HG03196 (cell line): ENCODE results near the gene GPR150.

Experiments
- ATAC-seq: cut with Tn5 transposase; IDR thresholded peaks from one replicate; pipeline ENCODE4 v1.9.1; 2021; ENCODE audit not compliant: unreplicated experiment

Gene GPR150

DNA sequence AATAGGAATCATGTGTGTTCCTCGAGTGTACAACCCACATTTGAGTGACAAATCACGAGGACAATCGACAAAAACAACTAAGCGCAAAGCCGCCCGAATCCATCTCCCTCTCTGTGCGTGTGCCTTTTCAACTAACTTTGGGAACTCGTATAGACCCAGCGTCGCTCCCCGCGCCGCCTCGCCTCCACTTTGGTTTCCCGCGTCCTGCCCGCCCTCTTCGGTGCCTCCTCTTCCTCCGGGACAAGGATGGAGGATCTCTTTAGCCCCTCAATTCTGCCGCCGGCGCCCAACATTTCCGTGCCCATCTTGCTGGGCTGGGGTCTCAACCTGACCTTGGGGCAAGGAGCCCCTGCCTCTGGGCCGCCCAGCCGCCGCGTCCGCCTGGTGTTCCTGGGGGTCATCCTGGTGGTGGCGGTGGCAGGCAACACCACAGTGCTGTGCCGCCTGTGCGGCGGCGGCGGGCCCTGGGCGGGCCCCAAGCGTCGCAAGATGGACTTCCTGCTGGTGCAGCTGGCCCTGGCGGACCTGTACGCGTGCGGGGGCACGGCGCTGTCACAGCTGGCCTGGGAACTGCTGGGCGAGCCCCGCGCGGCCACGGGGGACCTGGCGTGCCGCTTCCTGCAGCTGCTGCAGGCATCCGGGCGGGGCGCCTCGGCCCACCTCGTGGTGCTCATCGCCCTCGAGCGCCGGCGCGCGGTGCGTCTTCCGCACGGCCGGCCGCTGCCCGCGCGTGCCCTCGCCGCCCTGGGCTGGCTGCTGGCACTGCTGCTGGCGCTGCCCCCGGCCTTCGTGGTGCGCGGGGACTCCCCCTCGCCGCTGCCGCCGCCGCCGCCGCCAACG, at the start of gene GPR150:
TSS of gene GPR150 (plus strand) at position 58 of the 840 bp plus-strand sequence. CDS start at position 247, 189 bp downstream.
- ATAC-seq, result peak; percentile 60

DNA sequence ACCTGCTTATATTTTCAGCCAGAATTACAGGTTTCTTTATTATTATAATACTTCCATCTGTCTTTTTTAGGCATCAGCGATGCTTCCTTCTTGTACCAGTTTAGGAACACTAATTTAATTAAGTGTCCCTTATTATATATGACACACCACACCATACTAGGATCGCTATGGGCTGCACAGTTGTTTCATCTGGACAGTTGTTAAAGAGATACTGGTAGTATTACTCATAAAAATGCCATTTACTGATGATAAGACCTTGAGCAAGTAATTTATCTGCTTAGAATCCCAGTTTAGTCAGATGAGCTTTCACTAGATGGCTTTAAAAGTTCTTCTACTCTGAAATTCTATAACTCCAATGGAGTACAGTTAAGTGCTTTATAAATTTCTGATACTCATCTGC, 47.9 kb upstream of the GPR150 start:
- ATAC-seq, result no peak

DNA sequence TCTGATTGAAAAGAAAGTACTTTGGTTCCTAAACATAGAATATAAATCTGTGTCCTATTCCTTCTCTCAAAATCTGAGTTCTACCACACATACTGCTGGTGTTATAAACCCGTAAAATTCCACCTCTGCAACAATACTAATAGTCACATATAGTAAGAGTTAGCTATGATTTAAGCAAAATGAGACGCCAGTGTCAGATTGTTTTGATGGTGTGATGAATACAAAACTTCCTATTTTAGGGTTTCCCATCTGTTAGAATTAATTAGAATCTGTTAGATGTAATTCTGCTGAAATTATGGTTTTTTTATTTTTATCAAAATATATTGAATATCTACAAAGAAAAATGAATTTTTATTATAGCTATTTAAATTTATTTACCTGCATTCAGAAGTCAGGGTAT, 38.3 kb upstream of the GPR150 start:
- no peak for ATAC-seq

DNA sequence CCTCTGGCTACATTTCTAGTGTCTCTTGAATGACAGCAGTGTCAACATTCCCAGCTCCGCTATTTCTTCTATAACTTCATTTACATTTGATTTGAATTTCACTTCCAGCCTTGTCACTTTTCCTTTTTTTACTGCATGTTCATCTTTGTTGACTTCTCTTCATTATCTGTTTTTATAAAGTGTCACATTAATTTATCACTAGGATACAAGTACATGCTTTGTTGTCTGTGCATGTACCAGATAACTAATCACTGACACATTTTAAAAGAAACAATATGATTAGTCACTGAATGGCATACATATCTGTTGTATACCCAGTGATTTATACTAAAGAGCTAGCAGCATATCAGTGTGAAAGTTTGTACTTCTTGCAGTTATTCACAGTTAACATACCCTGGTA, 35.9 kb upstream of the GPR150 start:
- no peak for ATAC-seq

DNA sequence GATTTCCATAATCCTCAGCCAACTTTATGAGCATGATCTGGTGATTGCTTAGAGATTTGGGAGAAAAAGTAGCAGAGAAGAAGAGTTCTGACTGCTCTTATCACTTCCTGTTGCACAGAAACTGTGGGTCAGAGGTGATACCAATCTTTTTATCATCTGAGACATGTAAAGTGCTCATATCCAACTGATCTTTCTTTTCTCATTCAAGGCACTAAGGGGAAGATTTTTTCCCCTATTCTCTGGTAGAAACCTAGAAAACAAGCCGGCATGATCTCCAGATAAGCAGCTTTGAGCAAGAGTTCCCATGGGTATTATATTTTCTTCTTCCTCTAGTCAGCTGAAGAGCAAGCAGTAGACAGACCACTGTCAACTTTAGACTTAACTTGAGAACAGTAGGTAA, 29.0 kb upstream of the GPR150 start:
- no peak for ATAC-seq

DNA sequence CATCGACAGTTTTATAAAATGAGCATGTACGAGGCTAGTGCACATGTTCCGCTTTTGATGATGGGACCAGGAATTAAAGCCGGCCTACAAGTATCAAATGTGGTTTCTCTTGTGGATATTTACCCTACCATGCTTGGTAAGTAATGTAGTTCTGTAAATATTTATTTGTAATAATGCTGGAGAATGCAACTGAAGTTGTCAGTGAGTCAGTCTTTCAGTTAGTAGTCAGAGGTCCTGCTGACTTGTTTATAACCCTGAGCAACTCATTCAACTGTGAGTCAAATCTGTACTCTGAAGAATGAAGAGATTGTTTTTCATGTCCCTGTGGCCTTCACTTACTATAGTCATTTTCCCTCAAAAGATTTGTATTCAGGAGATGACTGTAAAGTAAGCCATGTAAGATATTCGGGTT, 28.4 kb upstream of the GPR150 start:
- peak; percentile 89 for ATAC-seq

DNA sequence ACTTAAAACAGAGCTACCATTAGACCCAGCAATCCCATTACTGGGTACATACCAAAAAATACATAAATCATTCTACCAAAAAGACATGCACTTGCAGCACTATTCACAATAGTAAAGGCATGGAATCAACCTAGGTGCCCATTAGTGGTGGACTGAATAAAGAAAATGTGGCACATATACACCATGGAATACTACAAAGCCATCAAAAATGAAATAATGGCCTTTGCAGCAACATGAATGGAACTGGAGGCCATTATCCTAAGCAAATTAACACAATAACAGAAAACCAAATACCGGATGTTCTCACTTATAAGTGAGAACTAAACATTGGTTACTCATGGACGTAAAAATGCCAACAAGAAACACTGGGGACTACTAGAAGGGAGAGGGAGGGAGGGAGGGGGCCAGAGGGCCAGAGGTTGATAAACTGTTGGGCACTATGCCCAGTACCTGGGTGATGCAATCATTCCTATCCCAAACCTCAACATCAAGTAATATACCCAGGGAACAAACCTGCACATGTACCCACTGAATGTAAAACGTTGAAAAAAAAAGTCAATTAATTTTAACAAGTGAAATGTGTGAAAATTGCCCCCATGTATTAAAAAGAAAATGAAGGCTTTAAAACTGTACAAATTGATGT, 24.5 kb upstream of the GPR150 start:
- ATAC-seq, result no peak

DNA sequence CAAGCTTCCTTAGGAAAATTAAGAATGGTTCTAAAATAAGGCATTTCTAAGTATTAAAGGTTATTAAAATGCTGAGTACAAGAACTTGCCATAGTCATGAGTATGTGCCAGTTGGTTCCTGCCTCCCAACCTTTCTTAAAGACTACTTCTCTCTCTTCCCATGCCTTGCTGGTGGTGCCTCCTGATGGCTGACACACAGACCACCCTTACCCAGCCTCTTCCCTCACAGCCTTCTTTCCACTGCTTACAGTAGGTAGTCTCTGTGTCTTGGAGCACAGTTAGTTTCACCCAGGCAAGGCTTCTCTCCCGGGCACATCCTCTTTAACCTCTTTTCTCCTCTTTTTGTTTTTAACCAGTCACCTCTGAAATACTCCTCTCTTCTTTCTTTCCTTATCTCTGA, 20.6 kb upstream of the GPR150 start:
- no peak for ATAC-seq

DNA sequence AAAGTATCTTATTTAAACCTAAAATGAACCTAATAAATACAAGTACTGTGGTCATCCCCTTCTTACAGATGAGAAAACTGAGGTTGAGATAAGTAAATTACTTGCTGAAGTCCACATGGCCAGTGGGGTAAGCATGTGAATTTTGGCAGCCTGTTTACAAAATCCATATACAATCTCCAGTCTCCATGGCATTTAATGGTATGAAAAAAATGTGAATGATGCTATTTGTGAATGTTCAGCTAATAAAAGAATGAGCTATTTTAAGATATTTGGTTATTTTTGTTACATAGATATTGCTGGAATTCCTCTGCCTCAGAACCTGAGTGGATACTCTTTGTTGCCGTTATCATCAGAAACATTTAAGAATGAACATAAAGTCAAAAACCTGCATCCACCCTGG, 19.3 kb upstream of the GPR150 start:
- no peak for ATAC-seq

DNA sequence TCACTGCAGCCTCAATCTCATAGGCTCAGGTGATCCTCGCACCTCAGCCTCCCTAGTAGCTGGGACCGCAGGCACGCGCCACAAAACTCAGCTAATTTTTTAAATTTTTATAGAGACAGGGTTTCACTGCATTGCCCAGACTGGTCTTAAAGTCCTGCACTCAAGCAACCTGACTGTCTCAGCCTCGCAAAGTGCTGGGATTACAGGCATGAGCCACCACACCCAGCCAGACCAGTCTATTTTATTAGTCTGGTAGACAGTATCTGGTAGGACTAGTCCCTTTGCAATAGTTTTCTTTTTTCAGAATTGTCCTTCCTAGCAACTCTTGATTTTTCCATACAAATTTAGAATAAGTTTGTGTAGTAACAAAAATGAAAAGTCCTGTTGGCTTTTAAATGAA, 14.1 kb upstream of the GPR150 start:
- no peak for ATAC-seq

DNA sequence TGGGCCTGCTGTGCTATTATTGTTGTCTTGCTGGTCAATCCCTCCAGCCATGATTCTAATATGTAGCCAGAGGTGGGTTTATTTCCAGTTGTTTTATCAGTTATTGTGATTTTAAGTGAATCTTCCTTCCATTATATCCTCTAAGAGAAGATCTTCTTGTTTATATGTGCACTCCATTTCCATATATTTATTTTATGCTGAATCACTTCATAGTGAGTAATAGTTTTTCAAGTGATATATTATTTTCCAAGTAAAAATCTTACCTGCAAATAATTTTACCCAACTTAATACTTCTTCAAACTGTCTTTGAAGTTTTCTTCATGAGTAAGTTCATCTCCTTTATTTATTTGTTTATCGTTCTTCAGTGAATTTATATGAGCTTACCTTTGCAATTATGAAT, 13.5 kb upstream of the GPR150 start:
- ATAC-seq, result no peak

DNA sequence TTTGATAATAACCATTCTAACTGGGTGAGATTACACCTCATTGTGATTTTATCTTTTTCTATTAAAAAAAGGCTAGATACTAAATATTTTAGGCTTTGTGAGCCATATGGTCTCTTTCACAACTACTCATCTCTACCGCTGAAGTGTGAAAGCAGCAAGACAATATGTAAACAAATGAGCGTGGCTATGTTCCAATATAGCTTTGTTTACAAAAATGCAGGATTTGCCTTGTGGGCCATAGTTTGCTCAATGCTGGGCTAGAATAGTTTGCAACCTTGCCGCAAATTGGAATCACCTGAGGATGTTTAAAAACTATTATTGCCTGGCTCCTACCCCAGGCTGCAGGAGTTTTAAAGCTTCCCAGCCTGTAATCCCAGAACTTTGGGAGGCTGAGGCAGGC, 10.2 kb upstream of the GPR150 start:
- ATAC-seq, result no peak

DNA sequence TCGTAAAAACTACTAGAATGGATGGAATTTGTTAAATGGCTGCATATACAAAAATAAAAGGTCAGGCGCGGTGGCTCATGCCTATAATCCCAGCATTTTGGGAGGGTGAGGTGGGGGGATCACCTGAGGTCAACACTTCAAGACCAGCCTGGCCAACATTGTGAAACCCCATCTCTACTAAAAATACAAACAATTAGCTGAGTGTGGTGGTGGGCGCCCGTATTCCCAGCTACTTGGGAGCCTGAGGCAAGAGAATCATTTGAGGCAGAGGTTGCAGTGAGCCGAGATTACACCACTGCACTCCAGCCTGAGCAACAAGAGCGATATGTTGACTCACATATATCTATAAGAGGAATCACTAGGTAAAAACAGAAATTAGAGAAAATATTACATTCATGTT, 9.3 kb upstream of the GPR150 start:
- no peak for ATAC-seq

DNA sequence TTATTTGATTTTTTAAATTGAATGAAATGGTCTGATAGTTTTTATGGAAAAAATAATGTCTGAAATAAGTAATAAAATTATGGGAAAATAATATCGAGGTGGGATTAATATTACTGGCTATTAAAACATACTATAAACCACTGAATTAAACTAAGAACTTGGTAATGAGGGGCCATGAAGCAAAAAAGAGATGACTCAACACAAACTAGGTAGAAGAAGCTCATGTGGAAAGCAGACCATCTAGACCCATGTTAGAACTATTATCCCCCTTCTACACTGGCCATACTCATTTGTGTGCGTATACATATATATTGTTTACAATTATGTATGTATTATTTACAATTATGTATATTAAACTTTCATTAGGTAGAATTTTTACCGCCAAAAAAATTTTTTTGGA, 8.5 kb upstream of the GPR150 start:
- ATAC-seq, result no peak

DNA sequence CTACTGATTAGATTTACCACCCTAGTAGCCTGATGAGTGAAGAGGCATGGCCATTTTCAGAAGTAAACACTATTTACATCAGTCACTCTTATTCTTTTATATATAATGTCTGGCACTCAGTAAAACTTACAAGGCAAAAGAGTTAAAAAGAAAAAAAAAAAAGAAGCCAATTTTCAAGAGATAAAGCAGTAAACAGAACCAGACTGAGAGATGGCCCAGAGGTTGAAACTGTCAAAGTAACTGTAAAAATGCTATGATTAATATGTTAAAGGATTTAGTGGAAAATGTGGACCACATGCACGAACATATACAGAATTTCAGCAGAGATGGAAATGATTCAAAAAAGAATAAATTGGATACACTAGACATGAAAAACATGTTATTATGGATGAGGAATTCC, 6.4 kb upstream of the GPR150 start:
- no peak for ATAC-seq

DNA sequence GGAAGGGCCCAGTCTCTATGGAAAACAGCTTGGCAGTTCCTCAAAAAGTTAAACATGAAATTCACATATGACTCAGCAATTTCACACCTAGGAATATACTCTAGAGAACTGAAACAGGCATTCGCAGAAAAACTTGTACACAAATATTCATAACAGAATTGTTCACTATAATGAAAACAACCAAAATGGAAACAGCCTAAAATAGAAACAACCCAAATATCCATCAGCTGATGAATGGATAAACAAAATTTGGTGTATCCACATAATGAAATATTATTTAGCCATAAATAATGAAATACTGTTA, 4.8 kb upstream of the GPR150 start:
- ATAC-seq, result no peak

DNA sequence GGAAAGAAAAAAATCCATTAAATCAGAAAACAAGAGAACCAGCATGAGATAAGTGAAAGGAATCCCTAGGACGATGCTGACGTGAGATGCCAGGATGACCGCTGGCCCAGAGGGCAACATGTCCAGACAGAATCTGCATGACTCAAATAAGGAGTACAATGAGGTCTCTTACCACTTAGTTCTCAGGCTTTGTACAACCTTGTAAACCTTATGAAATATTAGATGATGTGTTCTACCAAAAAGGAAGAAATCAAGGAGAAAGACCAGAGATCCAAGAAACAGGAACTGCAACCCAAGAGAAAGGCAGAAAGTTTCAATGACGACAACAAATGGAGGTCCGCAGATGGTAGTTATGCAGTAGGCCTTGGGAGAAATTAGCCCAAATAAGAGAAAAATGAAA, 2.8 kb upstream of the GPR150 start:
- ATAC-seq, result no peak

DNA sequence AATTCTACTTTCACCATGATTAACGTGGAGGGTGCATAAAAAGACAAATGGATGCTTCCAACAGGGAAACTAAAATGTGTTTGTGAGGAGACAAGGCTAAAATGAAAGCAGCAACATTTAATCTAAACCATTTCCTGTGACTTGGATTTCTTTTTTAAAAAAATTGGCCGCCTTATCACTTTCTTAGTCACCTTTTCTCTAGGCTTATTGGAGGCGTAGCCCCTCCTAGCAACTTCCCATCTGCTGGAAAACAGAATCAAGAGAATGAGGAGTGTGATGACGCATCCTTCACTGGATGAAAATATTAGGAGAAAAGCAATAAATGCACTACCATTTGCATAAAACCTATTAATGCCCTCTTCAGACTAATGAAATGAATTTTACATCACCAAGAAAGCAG, 791 bp upstream of the GPR150 start:
- no peak for ATAC-seq

DNA sequence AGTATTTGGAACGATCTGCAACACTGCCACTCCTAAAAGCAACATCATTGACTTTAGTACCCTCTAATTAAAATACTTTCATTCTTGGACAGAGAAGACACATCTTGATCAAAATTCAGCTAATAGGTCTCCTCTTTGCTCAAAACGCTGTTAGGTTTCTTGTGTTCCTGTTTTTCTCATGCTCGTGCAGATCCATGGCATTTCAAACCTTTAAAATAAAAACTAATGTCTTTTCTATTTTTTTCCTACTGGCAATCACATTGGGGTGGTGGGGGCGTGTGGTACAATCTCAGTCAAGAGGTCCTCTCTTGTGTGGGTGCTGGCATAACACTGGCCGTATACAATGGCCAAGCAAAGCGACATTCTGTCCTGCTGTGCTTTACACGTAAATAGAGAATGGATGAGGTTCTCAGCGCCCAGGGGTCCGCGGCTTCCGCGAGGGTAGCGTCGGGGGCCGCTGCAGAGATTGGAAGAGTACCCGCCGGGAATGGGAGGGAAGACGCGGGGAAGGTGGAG, 315 bp upstream of the GPR150 start:
- ATAC-seq, result no peak

DNA sequence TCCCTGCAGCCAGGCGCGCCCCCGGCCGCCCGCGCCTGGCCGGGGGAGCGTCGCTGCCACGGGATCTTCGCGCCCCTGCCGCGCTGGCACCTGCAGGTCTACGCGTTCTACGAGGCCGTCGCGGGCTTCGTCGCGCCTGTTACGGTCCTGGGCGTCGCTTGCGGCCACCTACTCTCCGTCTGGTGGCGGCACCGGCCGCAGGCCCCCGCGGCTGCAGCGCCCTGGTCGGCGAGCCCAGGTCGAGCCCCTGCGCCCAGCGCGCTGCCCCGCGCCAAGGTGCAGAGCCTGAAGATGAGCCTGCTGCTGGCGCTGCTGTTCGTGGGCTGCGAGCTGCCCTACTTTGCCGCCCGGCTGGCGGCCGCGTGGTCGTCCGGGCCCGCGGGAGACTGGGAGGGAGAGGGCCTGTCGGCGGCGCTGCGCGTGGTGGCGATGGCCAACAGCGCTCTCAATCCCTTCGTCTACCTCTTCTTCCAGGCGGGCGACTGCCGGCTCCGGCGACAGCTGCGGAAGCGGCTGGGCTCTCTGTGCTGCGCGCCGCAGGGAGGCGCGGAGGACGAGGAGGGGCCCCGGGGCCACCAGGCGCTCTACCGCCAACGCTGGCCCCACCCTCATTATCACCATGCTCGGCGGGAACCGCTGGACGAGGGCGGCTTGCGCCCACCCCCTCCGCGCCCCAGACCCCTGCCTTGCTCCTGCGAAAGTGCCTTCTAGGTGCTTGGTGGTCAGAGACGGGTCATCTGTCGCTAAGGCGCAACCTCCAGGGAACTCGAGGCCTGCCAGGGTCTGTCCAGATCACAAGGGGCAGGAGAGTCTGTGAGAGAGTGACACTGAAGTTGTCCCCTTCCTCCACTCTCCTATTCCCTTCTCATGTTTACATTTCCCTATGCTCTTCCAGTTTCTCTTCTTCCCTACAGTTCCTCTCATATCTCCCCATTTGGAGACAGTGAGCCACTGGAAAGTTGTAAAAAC, 1.3 kb downstream of the GPR150 start:
- peak; percentile 34 for ATAC-seq

DNA sequence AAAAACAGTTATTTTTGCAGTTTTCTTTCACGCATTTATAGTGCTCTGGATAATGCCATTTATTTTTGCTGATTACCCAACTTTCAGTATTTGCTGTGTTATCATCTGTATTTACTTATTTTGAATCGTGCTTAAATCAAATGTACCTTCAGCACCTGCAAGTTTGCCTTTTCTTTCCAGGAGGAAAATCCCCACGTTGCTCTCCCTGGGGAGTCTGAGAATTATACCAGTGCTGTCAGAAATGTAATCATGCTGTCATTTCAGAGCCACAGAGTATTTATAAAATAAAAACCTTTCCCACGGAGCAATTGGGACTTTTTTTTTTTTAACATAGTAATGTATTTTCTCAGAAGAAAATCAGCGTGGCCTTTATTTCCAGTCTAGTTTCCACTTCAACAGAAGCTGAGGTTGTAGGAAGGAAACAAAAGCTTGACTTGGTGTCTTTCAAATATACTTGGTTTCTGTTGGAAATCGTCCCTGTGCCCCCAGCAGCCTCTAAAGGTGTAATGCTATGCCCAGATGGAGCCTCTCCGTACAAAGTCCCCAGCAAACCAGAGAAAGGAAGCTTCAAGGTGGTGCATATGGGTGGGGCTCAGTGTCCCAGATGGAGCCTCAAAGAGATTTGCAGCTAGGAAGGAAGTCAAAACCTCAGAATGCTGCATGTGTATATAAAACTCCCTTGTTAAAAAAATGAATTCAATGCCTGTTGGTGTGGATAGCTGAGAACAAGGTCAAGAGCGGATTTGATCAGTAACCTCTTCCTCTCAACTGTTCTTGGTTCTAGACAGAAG, 2.1 kb downstream of the GPR150 start:
- ATAC-seq, result no peak
